ENCODE results near the gene ARHGEF2.

- TF ChIP-seq CTCF (IDR thresholded peaks at IDR 0.05) (no peak), POLR2A (IDR thresholded peaks at IDR 0.05) (no peak)
Measured at GRCh38 chr1:155984341-155984740, 6.0 kb upstream of the ARHGEF2 start.
